Thymus (tissue), 11 donors: ENCODE data around the gene BMP7. TPM values are rescaled to one million over a fixed set of nuclear protein-coding genes. Genes with fewer than 3 reads are reported as not detected.
"Not testable (repeated sequence)": the region's sequence is repeated elsewhere in the genome, so short reads cannot be mapped to it uniquely, and the experiment has no call there.

Experiments used
- DNase-seq, 9 donors: peaks; one replicate each; pipeline ENCODE4 v3.0.0-alpha.2; 2013; ENCODE audit warnings: low spot score in 9 of 9, low read depth in 6 of 9, missing footprints in 1 of 9
- H3K27ac ChIP-seq, 2 donors: one replicate each; pipeline ENCODE4 v1.5.1; 2013; ENCODE audit warnings: control low read depth in 1 of 2, low read depth in 1 of 2, low read length in 1 of 2, mild to moderate bottlenecking in 1 of 2, moderate library complexity in 1 of 2
- H3K27me3 ChIP-seq, 2 donors: one replicate each; pipeline ENCODE4 v1.5.1; 2013; ENCODE audit warnings: low read length in 1 of 2; ENCODE audit not compliant: control insufficient read depth in 2 of 2, insufficient read depth in 1 of 2
- H3K36me3 ChIP-seq, 2 donors: one replicate each; pipeline ENCODE4 v1.5.1; 2013; ENCODE audit warnings: low read length in 1 of 2, mild to moderate bottlenecking in 1 of 2, moderate library complexity in 1 of 2; ENCODE audit not compliant: control insufficient read depth in 2 of 2, insufficient read depth in 2 of 2
- H3K4me1 ChIP-seq, 2 donors: one replicate each; pipeline ENCODE4 v1.5.1; 2013; ENCODE audit warnings: low read length in 2 of 2; ENCODE audit not compliant: control insufficient read depth in 2 of 2, insufficient read depth in 2 of 2
- H3K4me3 ChIP-seq, 2 donors: one replicate each; pipeline ENCODE4 v1.5.1; 2013; ENCODE audit warnings: low read length in 2 of 2, control low read depth in 1 of 2, mild to moderate bottlenecking in 1 of 2
- H3K9me3 ChIP-seq, 2 donors: one replicate each; pipeline ENCODE4 v1.5.1; 2013; ENCODE audit warnings: low read length in 1 of 2, mild to moderate bottlenecking in 1 of 2; ENCODE audit not compliant: control insufficient read depth in 2 of 2, insufficient read depth in 1 of 2
- WGBS: extraction: QIAGEN DNeasy Blood & Tissue Kit; methylation state at CpG from one replicate; pipeline ENCODE4 v1.1.7; 2013; 5-methylcytosine and 5-hydroxymethylcytosine counted together
- polyA plus RNA-seq: library from polyadenylated mRNA; stranded (reverse); fragments of 200-250 nt; gene quantifications from one replicate; pipeline ENCODE4 v1.2.3, GENCODE V29; 2013
- total RNA-seq: library from RNA; stranded (reverse); fragments of 120-200 nt; gene quantifications from one replicate; pipeline ENCODE4 v1.2.4, GENCODE V29; 2013
- donor health status: healthy.

The BMP7 gene
- total and polyA plus RNA-seq, 2 donors, result 2.4 to 6.3 TPM

GRCh38 chr20:57192311-57192710 is 74.1 kb downstream of the BMP7 start:
- DNase-seq, result no peak
- Histone ChIP-seq H3K9me3 (no peaks in the 10 kb centered on the region), H3K36me3 (no peaks in the 10 kb centered on the region), H3K4me3 (no peak overlapping the region), H3K27me3 (no peaks in the 10 kb centered on the region), H3K27ac (no peak overlapping the region), H3K4me1 (no peaks in the 10 kb centered on the region)
- 96% methylated on average over 6 of the region's 6 CpGs for WGBS

- H3K4me1 ChIP-seq, H3K27ac ChIP-seq, H3K27me3 ChIP-seq, H3K9me3 ChIP-seq, H3K36me3 ChIP-seq, DNase-seq, H3K4me3 ChIP-seq: not testable (repeated sequence)
- WGBS, result 94% methylated on average over 8 of the region's 8 CpGs
Observed at GRCh38 chr20:57191265-57191638, 75.2 kb downstream of the BMP7 start.

DNA sequence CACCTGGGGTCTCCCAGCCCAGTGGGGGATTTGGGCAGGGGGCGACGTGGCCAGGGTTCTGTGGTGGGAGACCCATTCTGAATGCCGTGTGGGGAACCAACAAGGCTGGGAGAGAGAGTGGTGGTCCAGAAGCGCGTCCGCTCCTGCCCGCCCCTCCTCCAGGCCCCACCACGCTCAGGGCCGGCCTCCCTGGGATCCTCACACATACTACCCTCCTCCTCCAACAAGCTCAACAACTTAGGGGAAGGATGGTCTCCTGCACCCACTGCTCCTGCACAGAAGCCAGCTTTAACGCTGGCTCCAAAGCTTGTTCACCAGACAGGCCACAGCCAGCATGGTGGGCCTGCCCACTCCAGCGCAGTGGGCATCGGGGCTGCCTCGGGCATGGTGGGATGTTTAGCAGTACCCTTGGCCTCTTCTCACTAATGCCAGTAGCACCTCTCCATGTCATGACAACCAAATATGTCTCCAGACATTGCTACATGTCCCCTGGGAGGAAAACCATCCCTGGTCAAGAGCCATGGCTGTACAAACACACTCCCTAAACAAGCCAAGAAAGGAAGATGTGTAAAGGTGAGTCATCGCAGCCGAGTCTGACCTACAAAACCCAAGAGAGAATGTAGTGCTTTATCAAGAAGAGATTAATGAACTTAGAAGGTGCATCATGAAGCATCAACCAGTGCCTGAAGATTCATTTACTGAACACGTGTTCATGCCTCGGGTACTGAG is 75.7 kb downstream of the BMP7 start:
- no peaks in the 10 kb centered on the region for H3K9me3 ChIP-seq
- no peak for DNase-seq
- H3K27ac ChIP-seq, result no peak overlapping the region
- WGBS, result 96% methylated on average over 17 of the region's 17 CpGs
- no peaks in the 10 kb centered on the region for H3K27me3 ChIP-seq
- H3K36me3 ChIP-seq, result no peaks in the 10 kb centered on the region
- no peak overlapping the region for H3K4me3 ChIP-seq
- no peaks in the 10 kb centered on the region for H3K4me1 ChIP-seq

- H3K4me1 ChIP-seq, result no peaks in the 10 kb centered on the region
- H3K36me3 ChIP-seq, result no peaks in the 10 kb centered on the region
- no peak for DNase-seq
- H3K27ac ChIP-seq, result no peak overlapping the region
- H3K27me3 ChIP-seq, result no peaks in the 10 kb centered on the region
- no peak overlapping the region for H3K4me3 ChIP-seq
- H3K9me3 ChIP-seq, result no peaks in the 10 kb centered on the region
- 90% methylated on average over 5 of the region's 5 CpGs for WGBS
Observed at GRCh38 chr20:57189713-57190112, 76.7 kb downstream of the BMP7 start.

DNA sequence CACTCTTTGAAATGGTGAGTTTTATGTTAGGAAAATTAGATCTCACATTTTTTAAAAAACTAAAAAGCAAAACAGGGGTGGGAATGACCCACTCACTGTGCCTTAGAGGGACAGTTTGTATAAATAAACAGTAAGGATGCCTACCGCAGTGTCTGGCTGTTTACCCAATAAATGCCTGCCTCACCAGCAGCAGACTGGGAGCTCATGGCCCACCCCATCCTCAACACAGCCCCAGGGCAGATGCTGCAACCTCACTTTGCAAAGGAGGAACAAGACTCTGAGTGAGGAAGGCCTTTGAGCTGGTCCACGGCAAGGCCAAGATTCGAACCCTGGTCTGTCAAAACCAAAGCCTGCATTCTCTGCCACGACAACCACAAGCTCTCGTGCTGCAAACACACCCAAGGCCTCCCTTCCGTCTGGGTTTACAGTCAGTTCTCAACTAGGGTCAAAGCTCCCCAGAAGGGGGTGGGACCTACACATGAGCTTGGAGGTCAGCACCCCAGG is 77.8 kb downstream of the BMP7 start:
- Histone ChIP-seq H3K36me3 (no peaks in the 10 kb centered on the region), H3K4me3 (no peak overlapping the region), H3K27ac (no peak overlapping the region), H3K9me3 (no peaks in the 10 kb centered on the region), H3K27me3 (no peaks in the 10 kb centered on the region), H3K4me1 (no peaks in the 10 kb centered on the region)
- 85% methylated on average over 6 of the region's 6 CpGs for WGBS
- DNase-seq, result no peak

- WGBS, result 85% methylated on average over 9 of the region's 9 CpGs
- Histone ChIP-seq H3K27me3 (no peaks in the 10 kb centered on the region), H3K4me1 (no peaks in the 10 kb centered on the region), H3K27ac (no peak overlapping the region), H3K9me3 (no peaks in the 10 kb centered on the region), H3K4me3 (no peak overlapping the region), H3K36me3 (no peaks in the 10 kb centered on the region)
- no peak for DNase-seq
Observed at GRCh38 chr20:57188056-57188455, 78.4 kb downstream of the BMP7 start.

DNA sequence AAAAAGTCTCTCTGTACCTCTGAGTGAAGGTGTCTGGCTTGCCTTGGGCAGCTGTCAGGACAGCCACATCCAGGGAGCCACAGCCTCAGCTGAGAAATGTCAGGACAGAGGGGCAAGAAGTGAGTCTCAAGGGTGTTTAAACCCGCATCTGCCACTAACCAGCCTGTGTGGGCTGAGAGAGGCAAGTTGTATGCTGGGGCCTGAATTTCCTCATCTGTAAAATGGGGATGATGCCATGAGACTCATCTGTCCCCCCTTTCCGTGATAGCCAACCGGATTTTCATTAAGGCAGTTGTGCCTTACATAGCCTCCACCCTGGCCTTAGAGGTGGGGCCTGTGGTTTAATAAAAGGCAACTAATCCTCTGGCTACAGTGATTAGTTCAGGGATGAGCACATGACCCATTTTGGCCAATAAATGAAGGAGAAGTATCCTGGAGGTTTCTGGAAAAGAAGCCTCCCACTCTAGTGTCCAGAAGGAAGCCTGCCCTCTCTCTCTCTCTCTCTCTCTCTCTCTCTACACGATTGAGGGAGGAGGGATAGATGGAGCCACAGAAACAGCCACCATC is 79.3 kb downstream of the BMP7 start:
- no peak for DNase-seq
- 89% methylated on average over 4 of the region's 4 CpGs for WGBS
- H3K4me3 ChIP-seq, result no peak overlapping the region
- no peaks in the 10 kb centered on the region for H3K27me3 ChIP-seq
- no peak overlapping the region for H3K27ac ChIP-seq
- no peaks in the 10 kb centered on the region for H3K9me3 ChIP-seq
- H3K36me3 ChIP-seq, result no peaks in the 10 kb centered on the region
- no peaks in the 10 kb centered on the region for H3K4me1 ChIP-seq

GRCh38 chr20:57186192-57186591 is 80.2 kb downstream of the BMP7 start:
- H3K27me3 ChIP-seq, result no peaks in the 10 kb centered on the region
- WGBS, result 93% methylated on average over 8 of the region's 8 CpGs
- no peak for DNase-seq

GRCh38 chr20:57185188-57185743 is 81.2 kb downstream of the BMP7 start:
- no peaks in the 10 kb centered on the region for H3K4me1 ChIP-seq
- no peak overlapping the region for H3K27ac ChIP-seq
- DNase-seq, result no peak
- WGBS, result 91% methylated on average over 3 of the region's 3 CpGs
- no peaks in the 10 kb centered on the region for H3K27me3 ChIP-seq
- no peak overlapping the region for H3K4me3 ChIP-seq
- no peaks in the 10 kb centered on the region for H3K9me3 ChIP-seq
- H3K36me3 ChIP-seq, result no peaks in the 10 kb centered on the region

More at GRCh38 chr20:57186192-57186591, 80.2 kb downstream of the BMP7 start:
- Histone ChIP-seq H3K36me3 (no peaks in the 10 kb centered on the region), H3K9me3 (no peaks in the 10 kb centered on the region), H3K4me3 (no peak overlapping the region), H3K4me1 (no peaks in the 10 kb centered on the region), H3K27ac (no peak overlapping the region)
